Stimulated activated naive CD8-positive, alpha-beta T cell treated with anti-CD3 and anti-CD28 coated beads, Interleukin-15, amount 100 ng/mL, for 72 hours (primary cell): ENCODE measurements around the gene MKRN1.
"Not testable (repeated sequence)": the region's sequence is repeated elsewhere in the genome, so short reads cannot be mapped to it uniquely, and the experiment has no call there.

Experiments used
- ATAC-seq: fragments of 150-1000 bp; cut with Tn5 transposase; 2 replicates; pipeline ENCODE4 v1.10.0; 2021; ENCODE audit warnings: mild to moderate bottlenecking, moderate library complexity
- DNase-seq, 2 donors: peaks; one replicate each; pipeline ENCODE4 v3.0.0; 2021 to 2022
- H3K27ac Mint-ChIP-seq, 2 donors: one replicate each; pipeline ENCODE4 v1.8.0; 2022; ENCODE audit warnings: mild to moderate bottlenecking in 2 of 2, mixed read lengths in 2 of 2, moderate library complexity in 2 of 2
- H3K27me3 Mint-ChIP-seq: one replicate; pipeline ENCODE4 v1.8.0; 2022; ENCODE audit warnings: mixed read lengths
- H3K4me1 Mint-ChIP-seq: one replicate; pipeline ENCODE4 v1.8.0; 2022; ENCODE audit warnings: mild to moderate bottlenecking, mixed read lengths
- H3K4me3 Mint-ChIP-seq, 2 donors: one replicate each; pipeline ENCODE4 v1.8.0; 2022; ENCODE audit warnings: mild to moderate bottlenecking in 2 of 2, mixed read lengths in 2 of 2, moderate library complexity in 1 of 2
- H3K9me3 Mint-ChIP-seq, 2 donors: one replicate each; pipeline ENCODE4 v1.8.0; 2022; ENCODE audit warnings: mixed read lengths in 2 of 2

The MKRN1 gene

GRCh38 chr7:140421521-140421920, 57.8 kb downstream of the MKRN1 start:
- H3K27me3 Mint-ChIP-seq, result no peaks in the 10 kb centered on the region
- H3K4me3 Mint-ChIP-seq, result no peak overlapping the region
- ATAC-seq (no peak), DNase-seq (no peak)
- no peak overlapping the region for H3K27ac Mint-ChIP-seq
- H3K9me3 Mint-ChIP-seq, result no peaks in the 10 kb centered on the region
- peaks cover 10% of the 10 kb centered on the region for H3K4me1 Mint-ChIP-seq

- no peak for DNase-seq
- H3K4me1 Mint-ChIP-seq, result peaks cover 16% of the 10 kb centered on the region
- ATAC-seq, result no peak
- H3K27ac Mint-ChIP-seq, result no peak overlapping the region
- no peaks in the 10 kb centered on the region for H3K27me3 Mint-ChIP-seq
- H3K4me3 Mint-ChIP-seq, result no peak overlapping the region
- no peaks in the 10 kb centered on the region for H3K9me3 Mint-ChIP-seq
These were observed 60.7 kb downstream of the MKRN1 start for GRCh38 chr7:140418653-140419052.

GRCh38 chr7:140418156-140418472, 61.2 kb downstream of the MKRN1 start:
- ATAC-seq, DNase-seq, H3K27me3 Mint-ChIP-seq, H3K4me3 Mint-ChIP-seq, H3K27ac Mint-ChIP-seq, H3K9me3 Mint-ChIP-seq: not testable (repeated sequence)
- H3K4me1 Mint-ChIP-seq, result peaks cover 16% of the 10 kb centered on the region

DNA sequence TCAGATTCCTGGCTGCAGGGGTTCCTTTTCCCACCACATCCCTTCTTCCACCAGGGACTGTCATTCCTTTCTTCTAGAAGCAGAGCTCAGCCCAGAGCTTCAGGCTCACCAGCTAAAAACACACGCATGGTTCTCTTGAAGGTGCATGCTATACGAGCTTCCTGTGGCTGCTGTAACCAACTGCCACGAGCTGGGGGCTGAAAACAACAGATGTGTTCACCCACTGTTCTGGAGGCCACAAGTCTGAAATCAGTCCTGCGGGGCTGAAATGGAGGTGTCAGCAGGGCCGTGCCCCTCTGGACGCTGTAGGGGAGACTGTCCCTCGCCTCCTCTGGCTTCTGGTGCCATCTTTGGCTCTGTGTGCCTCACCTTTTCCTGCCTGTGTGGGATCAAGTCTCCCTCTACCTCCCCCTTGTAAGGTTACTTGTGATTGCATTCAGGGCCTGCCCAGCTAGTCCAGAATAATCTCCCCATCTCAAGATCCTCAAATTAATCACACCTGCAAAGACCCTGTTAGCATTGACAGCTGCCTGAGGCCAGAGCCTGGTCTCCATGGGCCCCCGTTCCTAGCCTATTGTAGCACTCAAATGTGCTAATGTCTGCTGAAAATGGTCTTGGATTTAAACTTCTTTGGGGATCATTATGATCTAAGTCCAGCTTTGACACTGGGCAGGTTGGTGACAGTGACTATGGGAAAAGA, 61.7 kb downstream of the MKRN1 start:
- DNase-seq (no peak), ATAC-seq (peak; percentile 39)
- Mint-ChIP-seq H3K9me3 (no peaks in the 10 kb centered on the region), H3K4me3 (no peak overlapping the region), H3K27ac (no peak overlapping the region), H3K27me3 (no peaks in the 10 kb centered on the region), H3K4me1 (peaks cover 16% of the 10 kb centered on the region)

- Mint-ChIP-seq H3K4me1 (peaks cover 16% of the 10 kb centered on the region), H3K27ac (no peak overlapping the region), H3K4me3 (no peak overlapping the region), H3K27me3 (no peaks in the 10 kb centered on the region), H3K9me3 (no peaks in the 10 kb centered on the region)
- DNase-seq (no peak), ATAC-seq (no peak)
These were observed 62.7 kb downstream of the MKRN1 start for GRCh38 chr7:140416560-140416959.

- not testable (repeated sequence) for H3K27ac Mint-ChIP-seq, DNase-seq, H3K27me3 Mint-ChIP-seq, ATAC-seq, H3K4me3 Mint-ChIP-seq, H3K9me3 Mint-ChIP-seq
- H3K4me1 Mint-ChIP-seq, result peaks cover 16% of the 10 kb centered on the region
These were observed 63.5 kb downstream of the MKRN1 start for GRCh38 chr7:140415816-140416215.

GRCh38 chr7:140415361-140415760, 63.9 kb downstream of the MKRN1 start:
- ATAC-seq, result no peak
- no peak for DNase-seq
- Mint-ChIP-seq H3K27ac (peak overlapping the region in 1 of 2 donors; percentile 28), H3K4me1 (peaks cover 16% of the 10 kb centered on the region), H3K27me3 (no peaks in the 10 kb centered on the region), H3K9me3 (no peaks in the 10 kb centered on the region), H3K4me3 (no peak overlapping the region)

DNA sequence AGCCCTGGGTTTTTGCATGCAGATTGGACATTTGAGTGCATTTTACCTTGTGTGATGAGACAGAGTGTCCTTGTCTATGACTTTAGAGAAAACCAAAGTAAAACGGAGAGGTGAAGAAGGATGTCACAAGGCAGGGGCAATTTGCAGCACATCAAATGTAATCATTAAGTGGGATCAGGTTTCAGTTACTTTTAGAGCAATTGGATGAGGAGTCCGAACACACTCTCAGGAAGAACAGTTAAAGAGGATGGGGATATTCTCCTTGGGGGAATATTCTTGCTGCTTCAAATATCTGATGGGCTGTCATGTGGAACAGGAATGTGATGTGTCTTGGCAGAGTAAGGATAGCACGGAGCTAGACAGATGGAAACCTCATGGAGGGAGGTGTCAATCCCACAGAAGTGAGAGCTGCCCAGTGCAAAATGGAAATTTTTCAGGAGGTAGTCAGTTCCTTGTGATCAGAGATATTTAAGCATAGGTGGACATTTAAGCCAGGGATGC, 74.7 kb downstream of the MKRN1 start:
- Mint-ChIP-seq H3K9me3 (no peaks in the 10 kb centered on the region), H3K4me3 (peak overlapping the region; percentile 94 to 99), H3K4me1 (peaks cover 40% of the 10 kb centered on the region), H3K27me3 (no peaks in the 10 kb centered on the region), H3K27ac (peak overlapping the region; percentile 96 to 98)
- DNase-seq, result no peak
- peak; percentile 6 for ATAC-seq

GRCh38 chr7:140403878-140404564, 75.3 kb downstream of the MKRN1 start, which contains the start of gene RAB19:
Gene RAB19 (plus strand): TSS chr7:140404058. CDS start chr7:140407647, 3,589 bp downstream.
- H3K27me3 Mint-ChIP-seq, result no peaks in the 10 kb centered on the region
- peak within 1 kb of the TSS; percentile 96 to 98 for H3K27ac Mint-ChIP-seq
- ATAC-seq (peak; percentile 78), DNase-seq (peak; percentile 33 to 46)
- H3K9me3 Mint-ChIP-seq, result no peaks in the 10 kb centered on the region
- H3K4me3 Mint-ChIP-seq, result peak within 1 kb of the TSS; percentile 94 to 99
- peaks cover 40% of the 10 kb centered on the region for H3K4me1 Mint-ChIP-seq
